WTC11 (cell line): ENCODE data around the gene ENHO.

Experiments used
- TF ChIP-seq, protein P1 (sequence below): sonication (generic); formaldehyde crosslinking; IDR thresholded peaks from 2 replicates; pipeline ENCODE4 v1.8.1; 2023; ENCODE audit warnings: mild to moderate bottlenecking, missing genetic modification reagents
- TF ChIP-seq, protein P2 (sequence below): sonication (generic); formaldehyde crosslinking; conservative IDR thresholded peaks from 2 replicates; pipeline ENCODE4 v1.8.1; 2022; ENCODE audit warnings: mild to moderate bottlenecking, missing genetic modification reagents
- TF ChIP-seq, protein P3 (sequence below): fragments of 200-600 bp; IDR thresholded peaks from 2 replicates; pipeline ENCODE4 v1.8.0; 2022; ENCODE audit warnings: antibody characterized with exemption

DNA sequence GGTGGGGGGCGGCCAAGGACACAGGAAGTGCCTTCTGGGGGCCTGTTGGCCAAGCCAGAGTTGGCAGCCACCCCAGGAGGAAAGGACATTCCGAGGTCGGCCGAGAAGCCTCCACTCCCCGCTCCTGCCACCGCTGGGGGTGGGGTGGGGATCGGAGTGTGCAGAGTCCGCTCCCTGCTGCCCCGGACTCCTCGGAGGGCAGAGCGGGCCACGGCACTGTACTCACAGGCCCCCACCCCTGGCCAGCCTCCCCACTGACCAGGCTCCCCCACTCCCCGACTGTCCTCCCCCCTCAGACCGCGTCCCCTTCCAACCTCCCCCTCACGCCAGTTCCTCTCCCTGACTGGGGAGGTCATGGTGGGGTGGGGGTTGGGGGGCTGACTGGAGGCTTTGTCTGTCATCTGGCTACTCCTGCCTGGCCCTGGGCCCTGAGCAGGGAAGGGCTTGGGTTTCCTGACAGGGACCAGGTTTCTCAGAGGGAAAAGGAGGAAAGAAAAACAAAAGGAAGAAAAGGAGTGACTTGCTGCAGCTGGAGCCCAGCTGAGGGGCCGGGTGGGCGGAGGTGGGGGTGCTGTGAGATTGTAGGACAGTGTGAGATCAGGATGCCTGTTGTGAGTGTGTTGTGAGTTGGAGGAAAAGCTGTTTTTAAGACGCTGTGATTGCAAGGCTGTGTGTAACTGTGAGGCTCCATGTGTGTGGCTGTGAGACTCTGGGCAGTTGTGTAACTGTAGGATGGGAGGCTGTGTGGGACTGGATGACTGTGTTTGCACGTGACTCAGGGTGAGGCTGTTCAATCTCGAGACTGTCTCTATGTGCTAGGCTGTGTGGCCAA, 37.0 kb upstream of the ENHO start:
- TF ChIP-seq, protein P1, sequence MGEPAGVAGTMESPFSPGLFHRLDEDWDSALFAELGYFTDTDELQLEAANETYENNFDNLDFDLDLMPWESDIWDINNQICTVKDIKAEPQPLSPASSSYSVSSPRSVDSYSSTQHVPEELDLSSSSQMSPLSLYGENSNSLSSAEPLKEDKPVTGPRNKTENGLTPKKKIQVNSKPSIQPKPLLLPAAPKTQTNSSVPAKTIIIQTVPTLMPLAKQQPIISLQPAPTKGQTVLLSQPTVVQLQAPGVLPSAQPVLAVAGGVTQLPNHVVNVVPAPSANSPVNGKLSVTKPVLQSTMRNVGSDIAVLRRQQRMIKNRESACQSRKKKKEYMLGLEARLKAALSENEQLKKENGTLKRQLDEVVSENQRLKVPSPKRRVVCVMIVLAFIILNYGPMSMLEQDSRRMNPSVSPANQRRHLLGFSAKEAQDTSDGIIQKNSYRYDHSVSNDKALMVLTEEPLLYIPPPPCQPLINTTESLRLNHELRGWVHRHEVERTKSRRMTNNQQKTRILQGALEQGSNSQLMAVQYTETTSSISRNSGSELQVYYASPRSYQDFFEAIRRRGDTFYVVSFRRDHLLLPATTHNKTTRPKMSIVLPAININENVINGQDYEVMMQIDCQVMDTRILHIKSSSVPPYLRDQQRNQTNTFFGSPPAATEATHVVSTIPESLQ (CRISPR knock-in tag): no peak
- TF ChIP-seq, protein P2, sequence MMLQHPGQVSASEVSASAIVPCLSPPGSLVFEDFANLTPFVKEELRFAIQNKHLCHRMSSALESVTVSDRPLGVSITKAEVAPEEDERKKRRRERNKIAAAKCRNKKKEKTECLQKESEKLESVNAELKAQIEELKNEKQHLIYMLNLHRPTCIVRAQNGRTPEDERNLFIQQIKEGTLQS (CRISPR knock-in tag): no peak
- TF ChIP-seq, protein P3, sequence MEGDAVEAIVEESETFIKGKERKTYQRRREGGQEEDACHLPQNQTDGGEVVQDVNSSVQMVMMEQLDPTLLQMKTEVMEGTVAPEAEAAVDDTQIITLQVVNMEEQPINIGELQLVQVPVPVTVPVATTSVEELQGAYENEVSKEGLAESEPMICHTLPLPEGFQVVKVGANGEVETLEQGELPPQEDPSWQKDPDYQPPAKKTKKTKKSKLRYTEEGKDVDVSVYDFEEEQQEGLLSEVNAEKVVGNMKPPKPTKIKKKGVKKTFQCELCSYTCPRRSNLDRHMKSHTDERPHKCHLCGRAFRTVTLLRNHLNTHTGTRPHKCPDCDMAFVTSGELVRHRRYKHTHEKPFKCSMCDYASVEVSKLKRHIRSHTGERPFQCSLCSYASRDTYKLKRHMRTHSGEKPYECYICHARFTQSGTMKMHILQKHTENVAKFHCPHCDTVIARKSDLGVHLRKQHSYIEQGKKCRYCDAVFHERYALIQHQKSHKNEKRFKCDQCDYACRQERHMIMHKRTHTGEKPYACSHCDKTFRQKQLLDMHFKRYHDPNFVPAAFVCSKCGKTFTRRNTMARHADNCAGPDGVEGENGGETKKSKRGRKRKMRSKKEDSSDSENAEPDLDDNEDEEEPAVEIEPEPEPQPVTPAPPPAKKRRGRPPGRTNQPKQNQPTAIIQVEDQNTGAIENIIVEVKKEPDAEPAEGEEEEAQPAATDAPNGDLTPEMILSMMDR: no peak
